ENCODE measurements around the gene TBC1D1. TPM values are rescaled to one million over a fixed set of nuclear protein-coding genes. Genes with fewer than 3 reads are reported as not detected.

Gene TBC1D1
- total RNA-seq, 1 experiment from 2014 or later: 36.0 TPM

DNA sequence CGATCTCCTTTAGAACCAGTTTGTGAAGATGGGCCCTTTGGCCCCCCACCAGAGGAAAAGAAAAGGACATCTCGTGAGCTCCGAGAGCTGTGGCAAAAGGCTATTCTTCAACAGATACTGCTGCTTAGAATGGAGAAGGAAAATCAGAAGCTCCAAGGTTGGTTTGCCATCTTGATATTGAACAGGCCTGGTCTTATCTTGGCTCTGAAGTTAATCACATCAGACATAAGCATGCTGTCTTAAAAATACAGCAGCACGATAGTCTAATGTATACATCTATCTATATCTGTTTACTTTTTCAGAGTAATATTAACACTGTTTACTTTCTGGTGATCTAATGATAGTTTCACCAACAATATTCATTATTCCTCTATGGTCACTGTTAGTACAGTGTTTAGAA is 199.1 kb downstream of the TBC1D1 start:
- TF ChIP-seq CTCF (IDR thresholded peaks at IDR 0.05; ENCODE audit: unreplicated experiment): no peak
- CTCF ChIA-PET: interaction anchor here (1.2 to 1.4 kb wide), 2 partner anchors 30 to 37 kb away, joined by 3 read pairs; no protein-coding TSS in a partner anchor
- no TSS peak for BruUV-seq (replicated peaks)
- intact Hi-C loops (cut with micrococcal nuclease): no loop called here
- POLR2A ChIA-PET: interaction anchor here (1.3 to 2.9 kb wide), 2 partner anchors 66 to 72 kb away, joined by 3 to 16 read pairs; no protein-coding TSS in a partner anchor
- Mint-ChIP-seq H3K4me1 (ENCODE audit: insufficient read depth, unreplicated experiment) (peaks cover 12% of the 10 kb centered on the region), H3K27ac (ENCODE audit: low read depth, unreplicated experiment) (no peak overlapping the region), H3K27me3 (ENCODE audit: insufficient read depth, unreplicated experiment) (no peaks in the 10 kb centered on the region), H3K36me3 (ENCODE audit: insufficient read depth, unreplicated experiment) (no peaks in the 10 kb centered on the region), H3K4me3 (ENCODE audit: unreplicated experiment) (no peak overlapping the region), H3K9me3 (ENCODE audit: unreplicated experiment) (no peaks in the 10 kb centered on the region)
- DNase-seq (ENCODE audit: unreplicated experiment): no peak

DNA sequence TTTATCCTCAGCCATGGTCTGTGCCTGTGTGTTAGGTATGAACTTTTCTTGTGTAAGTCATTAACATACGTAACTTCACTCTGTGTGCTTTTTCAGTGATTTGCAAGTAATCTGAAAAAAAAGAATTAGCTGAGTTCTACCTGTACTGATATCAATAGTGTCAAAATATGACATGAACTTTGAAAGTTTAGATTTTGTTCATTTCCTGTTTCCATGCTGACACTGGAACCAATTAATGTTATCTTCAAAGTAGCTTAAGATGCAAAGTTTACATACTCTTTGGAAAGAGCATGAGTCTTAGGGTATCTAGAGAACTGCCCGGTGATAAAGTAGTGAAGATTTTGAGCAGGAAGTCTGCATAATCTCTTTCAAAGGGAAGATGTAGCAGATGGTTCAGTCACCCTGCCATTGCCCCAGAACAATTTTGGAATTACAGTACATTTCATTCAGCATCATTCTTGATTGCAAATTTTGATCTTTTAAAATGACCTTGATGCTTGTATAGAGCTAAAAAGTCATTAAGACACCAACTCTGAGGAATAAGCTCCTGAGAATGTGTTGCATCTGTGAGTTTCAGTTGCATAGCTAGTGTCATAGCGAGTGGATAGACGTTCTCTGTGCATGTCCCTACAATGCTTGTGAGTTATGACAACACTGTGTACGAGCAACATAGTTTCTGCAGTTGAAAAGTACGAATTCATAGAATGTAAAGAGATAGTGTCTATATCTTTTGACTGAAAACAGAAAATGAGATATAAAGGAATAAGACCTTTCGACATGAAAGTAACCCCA is 199.8 kb downstream of the TBC1D1 start:
- no TSS peak for BruUV-seq (replicated peaks)
- Mint-ChIP-seq H3K9me3 (ENCODE audit: unreplicated experiment) (no peaks in the 10 kb centered on the region), H3K27me3 (ENCODE audit: insufficient read depth, unreplicated experiment) (no peaks in the 10 kb centered on the region), H3K27ac (ENCODE audit: low read depth, unreplicated experiment) (peak overlapping the region; percentile 63), H3K4me3 (ENCODE audit: unreplicated experiment) (no peak overlapping the region), H3K36me3 (ENCODE audit: insufficient read depth, unreplicated experiment) (no peaks in the 10 kb centered on the region), H3K4me1 (ENCODE audit: insufficient read depth, unreplicated experiment) (peaks cover 12% of the 10 kb centered on the region)
- ChIA-PET CTCF (interaction anchor here (0.7 to 1.4 kb wide), 5 partner anchors 15 to 770 kb away, joined by 3 to 4 read pairs (median 3); no protein-coding TSS in a partner anchor), POLR2A (interaction anchor here (0.6 to 2.9 kb wide), 9 partner anchors 11 to 604 kb away, joined by 3 to 16 read pairs (median 5); no protein-coding TSS in a partner anchor)
- TF ChIP-seq CTCF (IDR thresholded peaks at IDR 0.05; ENCODE audit: unreplicated experiment): no peak
- DNase-seq (ENCODE audit: unreplicated experiment): no peak
- intact Hi-C loops (cut with micrococcal nuclease): no loop called here

GRCh38 chr4:38091636-38092035 is 200.8 kb downstream of the TBC1D1 start:
- ChIA-PET POLR2A (interaction anchor here (0.6 to 2.9 kb wide), 9 partner anchors 10 to 603 kb away, joined by 3 to 16 read pairs (median 5); no protein-coding TSS in a partner anchor), CTCF (interaction anchor here (1.0 to 1.3 kb wide), 2 partner anchors 16 to 56 kb away, joined by 3 to 4 read pairs; no protein-coding TSS in a partner anchor)
- intact Hi-C loops (cut with micrococcal nuclease): no loop called here
- Mint-ChIP-seq H3K4me3 (ENCODE audit: unreplicated experiment) (no peak overlapping the region), H3K27me3 (ENCODE audit: insufficient read depth, unreplicated experiment) (no peaks in the 10 kb centered on the region), H3K4me1 (ENCODE audit: insufficient read depth, unreplicated experiment) (peaks cover 12% of the 10 kb centered on the region), H3K36me3 (ENCODE audit: insufficient read depth, unreplicated experiment) (no peaks in the 10 kb centered on the region), H3K27ac (ENCODE audit: low read depth, unreplicated experiment) (peak overlapping the region; percentile 63), H3K9me3 (ENCODE audit: unreplicated experiment) (no peaks in the 10 kb centered on the region)
- peak; percentile 50 for DNase-seq (ENCODE audit: unreplicated experiment)
- BruUV-seq (replicated peaks): no TSS peak
- TF ChIP-seq CTCF (IDR thresholded peaks at IDR 0.05; ENCODE audit: unreplicated experiment): no peak

- ChIA-PET CTCF (interaction anchor here (0.6 to 0.7 kb wide), 2 partner anchors 688 to 762 kb away, joined by 3 to 4 read pairs; no protein-coding TSS in a partner anchor), POLR2A (interaction anchor here (0.7 to 1.0 kb wide), 2 partner anchors 14 to 60 kb away, joined by 3 read pairs; no protein-coding TSS in a partner anchor)
- Mint-ChIP-seq H3K4me3 (ENCODE audit: unreplicated experiment) (no peak overlapping the region), H3K27me3 (ENCODE audit: insufficient read depth, unreplicated experiment) (no peaks in the 10 kb centered on the region), H3K9me3 (ENCODE audit: unreplicated experiment) (no peaks in the 10 kb centered on the region), H3K36me3 (ENCODE audit: insufficient read depth, unreplicated experiment) (peaks cover 8% of the 10 kb centered on the region), H3K4me1 (ENCODE audit: insufficient read depth, unreplicated experiment) (peaks cover 12% of the 10 kb centered on the region), H3K27ac (ENCODE audit: low read depth, unreplicated experiment) (no peak overlapping the region)
- DNase-seq (ENCODE audit: unreplicated experiment): no peak
- intact Hi-C loops (cut with micrococcal nuclease): no loop called here
- no peak for TF ChIP-seq CTCF (IDR thresholded peaks at IDR 0.05; ENCODE audit: unreplicated experiment)
- BruUV-seq (replicated peaks): no TSS peak
Measured at GRCh38 chr4:38092701-38093100, 201.8 kb downstream of the TBC1D1 start.
